GM13976 (cell line): Measurements from ENCODE around the gene ARMH1.

ENCODE experiments used
- DNase-seq: peaks from one replicate; pipeline ENCODE4 v3.0.0; 2012; ENCODE audit warnings: low spot score
- in situ Hi-C: fragments of 300-500 bp; cut with MboI; formaldehyde crosslinking; loops from one replicate; pipeline ENCODE4 v1.12.0; 2022; ENCODE audit warnings: low sequenced_read_pairs, mixed read lengths, inconsistent platforms; ENCODE audit not compliant: unreplicated experiment
- TF ChIP-seq, protein P1 (sequence below): IDR thresholded peaks from 2 replicates; pipeline ENCODE4 v1.5.1; 2012; ENCODE audit warnings: borderline replicate concordance, mild to moderate bottlenecking; ENCODE audit not compliant: insufficient read depth; ENCODE audit errors: extremely low read depth, missing control alignments, control extremely low read depth

The ARMH1 gene

DNA sequence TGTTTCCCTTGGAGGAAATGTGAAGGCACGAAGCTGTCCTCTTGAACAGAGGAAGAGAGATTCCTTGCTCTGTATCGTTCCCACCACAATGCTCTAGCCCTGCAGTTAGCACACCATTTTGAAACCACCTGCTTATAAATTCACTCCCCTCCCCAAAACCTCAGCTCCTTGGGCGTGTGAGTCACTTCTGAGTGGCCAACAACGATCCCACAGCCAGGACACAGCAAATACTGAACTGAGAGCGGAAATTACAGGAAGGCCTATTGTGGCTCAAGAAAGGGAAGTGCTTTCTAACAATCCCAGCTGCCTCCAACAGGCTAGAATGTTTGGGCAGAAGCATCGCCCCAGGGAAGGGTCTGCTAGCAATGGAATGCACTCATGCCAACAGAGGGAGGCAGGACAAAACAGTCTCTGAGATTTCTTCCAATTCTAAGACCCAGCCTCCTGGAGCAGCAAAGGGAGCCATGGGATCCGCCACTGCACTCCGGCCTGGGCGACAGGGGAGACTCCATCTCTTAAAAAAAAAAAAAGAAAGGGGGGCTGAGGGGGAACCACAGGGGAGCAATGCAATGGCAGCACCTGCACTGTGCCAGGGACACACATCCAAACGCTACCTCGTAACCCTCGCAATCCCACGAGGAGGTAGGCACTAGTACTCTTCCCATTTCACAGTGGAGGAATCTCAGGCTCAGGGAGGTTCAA, 2.1 kb upstream of the ARMH1 start:
- no peak for DNase-seq
- in situ Hi-C loops: no loop called here
- TF ChIP-seq, protein P1, sequence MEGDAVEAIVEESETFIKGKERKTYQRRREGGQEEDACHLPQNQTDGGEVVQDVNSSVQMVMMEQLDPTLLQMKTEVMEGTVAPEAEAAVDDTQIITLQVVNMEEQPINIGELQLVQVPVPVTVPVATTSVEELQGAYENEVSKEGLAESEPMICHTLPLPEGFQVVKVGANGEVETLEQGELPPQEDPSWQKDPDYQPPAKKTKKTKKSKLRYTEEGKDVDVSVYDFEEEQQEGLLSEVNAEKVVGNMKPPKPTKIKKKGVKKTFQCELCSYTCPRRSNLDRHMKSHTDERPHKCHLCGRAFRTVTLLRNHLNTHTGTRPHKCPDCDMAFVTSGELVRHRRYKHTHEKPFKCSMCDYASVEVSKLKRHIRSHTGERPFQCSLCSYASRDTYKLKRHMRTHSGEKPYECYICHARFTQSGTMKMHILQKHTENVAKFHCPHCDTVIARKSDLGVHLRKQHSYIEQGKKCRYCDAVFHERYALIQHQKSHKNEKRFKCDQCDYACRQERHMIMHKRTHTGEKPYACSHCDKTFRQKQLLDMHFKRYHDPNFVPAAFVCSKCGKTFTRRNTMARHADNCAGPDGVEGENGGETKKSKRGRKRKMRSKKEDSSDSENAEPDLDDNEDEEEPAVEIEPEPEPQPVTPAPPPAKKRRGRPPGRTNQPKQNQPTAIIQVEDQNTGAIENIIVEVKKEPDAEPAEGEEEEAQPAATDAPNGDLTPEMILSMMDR: no peak

DNA sequence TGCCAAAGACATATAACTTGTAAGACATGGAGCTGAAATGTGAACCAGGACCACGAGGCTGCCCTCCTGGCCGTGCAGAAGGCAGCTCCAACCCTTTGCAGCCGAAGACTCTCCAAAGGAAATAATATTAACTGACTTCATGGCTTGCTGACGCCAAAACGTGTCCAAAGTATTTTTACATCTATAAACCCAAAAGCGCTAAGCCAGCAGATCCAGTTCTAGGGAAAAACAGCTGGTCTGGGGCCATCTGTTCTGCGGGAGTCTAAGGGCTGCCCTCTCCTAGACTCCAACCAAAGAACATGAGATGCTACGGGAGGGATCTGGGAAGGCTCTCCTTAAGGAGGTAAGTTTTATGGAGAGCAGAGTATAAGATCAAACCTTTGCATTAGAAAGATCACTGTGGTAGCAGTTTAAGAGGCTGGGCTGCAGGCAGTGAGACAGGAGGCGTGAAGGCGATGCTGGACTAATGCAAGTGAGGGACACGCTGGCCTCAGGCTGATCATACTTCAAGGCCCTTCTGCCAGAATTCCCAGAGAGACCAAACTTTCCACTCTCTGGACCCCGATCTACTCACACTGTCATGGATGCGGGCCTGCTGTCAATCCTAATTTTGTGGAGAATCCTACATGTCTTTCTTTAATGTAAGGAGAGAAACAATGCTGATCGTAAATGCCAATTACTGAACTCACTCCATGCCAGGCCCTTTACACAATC, 1.4 kb upstream of the ARMH1 start:
- no peak for DNase-seq
- in situ Hi-C loops: no loop called here
- TF ChIP-seq, protein P1: no peak

DNA sequence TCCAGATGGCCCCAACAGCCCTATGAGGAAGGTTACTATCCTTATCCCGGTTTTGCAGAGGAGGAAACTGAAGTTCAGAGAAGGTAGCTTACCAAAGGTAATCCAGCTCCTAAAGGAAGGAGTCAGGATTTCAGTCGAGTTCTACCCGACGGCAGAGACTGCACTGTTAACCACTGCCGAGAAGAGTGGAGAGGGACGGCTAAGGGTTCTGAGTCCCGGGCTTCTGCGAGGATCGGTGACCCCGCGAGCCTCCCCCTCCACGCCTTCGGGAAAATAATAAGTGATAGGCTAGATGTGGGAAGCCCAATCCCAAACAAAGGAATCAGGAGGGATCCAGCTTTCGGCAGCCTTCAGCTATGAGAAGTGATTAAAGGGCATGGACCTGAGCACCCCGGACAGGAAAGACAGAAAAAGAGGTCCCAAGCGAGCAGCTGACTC, 820 bp upstream of the ARMH1 start:
- DNase-seq: no peak

DNA sequence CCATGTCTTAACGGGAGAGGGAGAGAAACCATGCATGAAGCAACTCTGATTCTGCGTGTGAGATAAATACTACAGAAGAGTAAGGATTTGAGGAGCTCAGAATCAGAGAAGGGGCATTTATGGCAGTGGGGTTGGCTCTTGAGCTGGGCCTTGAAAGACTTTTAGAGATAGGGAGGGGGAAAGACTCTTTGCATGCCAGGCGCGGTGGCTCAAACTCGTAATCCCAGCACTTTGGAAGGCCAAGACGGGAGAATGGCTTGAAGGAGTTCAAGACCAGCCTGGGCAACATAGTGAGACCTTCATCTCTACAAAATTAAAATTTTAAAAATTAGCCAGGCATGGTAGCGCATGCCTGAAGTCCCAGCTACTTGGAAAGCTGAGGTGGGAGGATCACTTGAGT, 672 bp downstream of the ARMH1 start:
- no peak for DNase-seq
- TF ChIP-seq, protein P1: no peak
- in situ Hi-C loops: no loop called here

More for the DNA sequence above, 820 bp upstream of the ARMH1 start:
- in situ Hi-C loops: no loop called here
- TF ChIP-seq, protein P1: no peak

DNA sequence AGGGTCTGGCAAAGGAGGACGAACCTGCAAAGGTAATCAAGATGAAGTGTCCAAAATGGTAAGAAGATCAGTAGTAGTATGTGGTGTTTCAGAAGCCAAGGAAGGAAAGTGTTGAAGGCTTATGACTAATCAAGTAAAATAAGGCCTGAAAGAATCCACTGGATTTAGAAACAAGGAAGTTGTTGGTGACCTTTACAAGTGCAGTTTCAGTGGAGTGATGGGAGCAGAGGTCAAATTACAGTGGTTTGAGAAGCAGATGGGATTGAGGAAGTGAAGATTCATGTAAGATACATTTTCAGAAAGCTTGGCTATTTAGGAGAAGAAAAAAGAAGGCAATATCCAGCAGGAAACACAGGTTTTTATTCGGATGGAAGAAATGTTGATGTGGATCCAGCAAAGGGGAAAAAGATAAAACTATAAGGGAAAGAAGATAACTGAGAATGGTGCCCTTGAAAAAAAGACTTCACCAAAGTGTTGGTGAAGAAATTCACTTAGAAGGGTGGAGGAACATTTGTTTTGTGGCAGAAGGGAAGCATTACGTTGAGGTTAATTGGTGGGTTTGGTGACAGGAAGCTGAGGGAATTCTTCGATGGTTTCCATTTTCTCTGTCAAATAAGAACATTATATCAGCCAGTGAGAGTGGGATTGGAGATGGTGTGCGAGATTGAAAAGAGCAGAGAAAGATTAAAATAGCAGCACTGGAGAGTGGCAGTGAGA, 2.1 kb downstream of the ARMH1 start:
- in situ Hi-C loops: no loop called here

DNA sequence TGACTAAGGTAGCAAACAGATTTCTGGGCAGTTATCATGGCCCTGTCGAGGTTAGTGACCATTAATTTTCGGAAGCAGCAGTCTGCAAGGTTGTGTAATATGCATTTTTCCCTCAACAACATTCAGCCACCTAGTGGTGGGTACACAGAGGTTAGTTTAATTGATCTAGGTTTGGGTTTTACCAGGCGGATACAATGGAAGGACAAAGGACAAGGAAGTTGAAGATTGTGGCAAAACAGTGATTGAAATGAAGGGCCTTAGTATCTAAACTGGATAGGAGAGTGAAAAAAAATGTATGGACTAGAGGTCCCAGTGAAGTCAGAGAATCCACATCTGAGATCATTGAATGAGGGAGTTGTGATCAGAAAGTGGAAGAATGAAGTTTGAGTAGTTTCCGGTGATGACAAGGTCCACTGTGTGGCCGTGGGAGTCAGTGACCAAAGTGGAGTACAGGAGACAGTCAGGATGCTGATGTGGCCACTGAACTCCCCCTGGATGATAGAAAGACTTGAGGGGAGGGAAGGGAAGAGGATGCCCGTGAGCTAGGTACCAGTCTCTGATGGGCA, 2.8 kb downstream of the ARMH1 start:
- DNase-seq: no peak
- TF ChIP-seq, protein P1: no peak
- in situ Hi-C loops: no loop called here

More for the DNA sequence above, 2.1 kb downstream of the ARMH1 start:
- no peak for DNase-seq
- TF ChIP-seq, protein P1: no peak
